ENCODE data around the gene MGARP. TPM values are rescaled to one million over a fixed set of nuclear protein-coding genes. Genes with fewer than 3 reads are reported as not detected.

Gene MGARP
- total and polyA plus RNA-seq, 12 donors, result 0.36 to 2.3 (median 1.4) TPM; not detected in 1

- peak; percentile 96 to 99 (median 97) for ATAC-seq
- Histone ChIP-seq H3K27me3 (no peaks in the 10 kb centered on the region), H3K36me3 (peaks cover 0 to 43% (median 28%) of the 10 kb centered on the region in 9 donors), H3K4me3 (peak overlapping the region; percentile 63 to 89 (median 80)), H3K27ac (peak overlapping the region; percentile 83 to 96 (median 94)), H3K4me1 (peaks cover 0 to 62% (median 28%) of the 10 kb centered on the region in 9 donors), H3K9me3 (no peaks in the 10 kb centered on the region)
- DNase-seq, result peak; percentile 97
- peak in 8 of 9 donors; percentile 84 to 100 (median 97) for TF ChIP-seq CTCF (IDR thresholded peaks at IDR 0.05)
- 0 to 1% methylated on average over 51 of the region's 51 CpGs for WGBS, 2 donors
- intact Hi-C loops (cut with DNase I), result loop anchor here in 9 of 10 donors (1.0 to 10.0 kb wide), 13 partner anchors 63 to 263 kb away; partner anchors contain the start of gene ELF2 (in 1 of the 9)
Observed at GRCh38 chr4:139295206-139295941, 15.3 kb upstream of the MGARP start.

GRCh38 chr4:139286186-139286698 lies 6.2 kb upstream of the MGARP start:
- no peaks in the 10 kb centered on the region for H3K4me1 ChIP-seq
- H3K4me3 ChIP-seq, result no peak overlapping the region
- no peak overlapping the region for H3K27ac ChIP-seq
- no peak for TF ChIP-seq CTCF (IDR thresholded peaks at IDR 0.05)
- WGBS, 2 donors, result 90% methylated on average over 7 of the region's 7 CpGs
- intact Hi-C loops (cut with DNase I), result loop anchor here in 3 of 10 donors (10.0 kb wide), 3 partner anchors 61 to 181 kb away; no protein-coding TSS in a partner anchor
- H3K27me3 ChIP-seq, result peaks cover 0 to under 1% (median 0%) of the 10 kb centered on the region in 7 donors
- ATAC-seq, result peak in 4 of 8 donors; percentile 18 to 90 (median 68)
- H3K36me3 ChIP-seq, result peaks cover 0 to 48% (median 28%) of the 10 kb centered on the region in 9 donors
- peaks cover 0 to 9% (median 0%) of the 10 kb centered on the region in 11 donors for H3K9me3 ChIP-seq
- DNase-seq, result no peak

- intact Hi-C loops (cut with DNase I), result loop anchor here in 3 of 10 donors (10.0 kb wide), 3 partner anchors 58 to 178 kb away; no protein-coding TSS in a partner anchor
Observed at GRCh38 chr4:139282721-139283075, 2.7 kb upstream of the MGARP start.

More at GRCh38 chr4:139282721-139283075, 2.7 kb upstream of the MGARP start:
- Histone ChIP-seq H3K4me3 (no peak overlapping the region), H3K36me3 (peaks cover 0 to 12% (median 0%) of the 10 kb centered on the region in 9 donors), H3K9me3 (peaks cover 0 to 9% (median 0%) of the 10 kb centered on the region in 11 donors), H3K4me1 (peaks cover 0 to 21% (median 14%) of the 10 kb centered on the region in 9 donors), H3K27ac (no peak overlapping the region), H3K27me3 (peaks cover 0 to 36% (median 15%) of the 10 kb centered on the region in 7 donors)
- no peak for TF ChIP-seq CTCF (IDR thresholded peaks at IDR 0.05)
- no peak for ATAC-seq
- no peak for DNase-seq
